Peyer's patch (tissue), 4 donors: ENCODE data around the gene OSBPL7.

Experiments
- POLR2A ChIP-seq, 2 donors: fragments of 450-650 bp; IDR thresholded peaks; one replicate each; pipeline ENCODE4 v1.5.1; 2017; ENCODE audit warnings: antibody characterized with exemption in 2 of 2, mild to moderate bottlenecking in 2 of 2, moderate library complexity in 2 of 2
- TF ChIP-seq, protein P1 (sequence below), 6 experiments: fragments of 450-650 bp in 4 of 6; fragments of 200-600 bp in 2 of 6; sonication (generic) in 1 of 6; IDR thresholded peaks; one replicate each; pipeline ENCODE4 v1.5.1; 2017 to 2019; ENCODE audit warnings: antibody characterized with exemption in 6 of 6, mild to moderate bottlenecking in 3 of 6, moderate library complexity in 1 of 6

GRCh38 chr17:47834756-47835155 is 13.2 kb upstream of the OSBPL7 start:
- TF ChIP-seq, protein P1, sequence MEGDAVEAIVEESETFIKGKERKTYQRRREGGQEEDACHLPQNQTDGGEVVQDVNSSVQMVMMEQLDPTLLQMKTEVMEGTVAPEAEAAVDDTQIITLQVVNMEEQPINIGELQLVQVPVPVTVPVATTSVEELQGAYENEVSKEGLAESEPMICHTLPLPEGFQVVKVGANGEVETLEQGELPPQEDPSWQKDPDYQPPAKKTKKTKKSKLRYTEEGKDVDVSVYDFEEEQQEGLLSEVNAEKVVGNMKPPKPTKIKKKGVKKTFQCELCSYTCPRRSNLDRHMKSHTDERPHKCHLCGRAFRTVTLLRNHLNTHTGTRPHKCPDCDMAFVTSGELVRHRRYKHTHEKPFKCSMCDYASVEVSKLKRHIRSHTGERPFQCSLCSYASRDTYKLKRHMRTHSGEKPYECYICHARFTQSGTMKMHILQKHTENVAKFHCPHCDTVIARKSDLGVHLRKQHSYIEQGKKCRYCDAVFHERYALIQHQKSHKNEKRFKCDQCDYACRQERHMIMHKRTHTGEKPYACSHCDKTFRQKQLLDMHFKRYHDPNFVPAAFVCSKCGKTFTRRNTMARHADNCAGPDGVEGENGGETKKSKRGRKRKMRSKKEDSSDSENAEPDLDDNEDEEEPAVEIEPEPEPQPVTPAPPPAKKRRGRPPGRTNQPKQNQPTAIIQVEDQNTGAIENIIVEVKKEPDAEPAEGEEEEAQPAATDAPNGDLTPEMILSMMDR (IDR thresholded peaks at IDR 0.05) = no peak
- TF ChIP-seq POLR2A (IDR thresholded peaks at IDR 0.05) = no peak
